ENCODE results near the gene USP28.
"Not testable (repeated sequence)": the region's sequence is repeated elsewhere in the genome, so short reads cannot be mapped to it uniquely, and the experiment has no call there.

Gene USP28

DNA sequence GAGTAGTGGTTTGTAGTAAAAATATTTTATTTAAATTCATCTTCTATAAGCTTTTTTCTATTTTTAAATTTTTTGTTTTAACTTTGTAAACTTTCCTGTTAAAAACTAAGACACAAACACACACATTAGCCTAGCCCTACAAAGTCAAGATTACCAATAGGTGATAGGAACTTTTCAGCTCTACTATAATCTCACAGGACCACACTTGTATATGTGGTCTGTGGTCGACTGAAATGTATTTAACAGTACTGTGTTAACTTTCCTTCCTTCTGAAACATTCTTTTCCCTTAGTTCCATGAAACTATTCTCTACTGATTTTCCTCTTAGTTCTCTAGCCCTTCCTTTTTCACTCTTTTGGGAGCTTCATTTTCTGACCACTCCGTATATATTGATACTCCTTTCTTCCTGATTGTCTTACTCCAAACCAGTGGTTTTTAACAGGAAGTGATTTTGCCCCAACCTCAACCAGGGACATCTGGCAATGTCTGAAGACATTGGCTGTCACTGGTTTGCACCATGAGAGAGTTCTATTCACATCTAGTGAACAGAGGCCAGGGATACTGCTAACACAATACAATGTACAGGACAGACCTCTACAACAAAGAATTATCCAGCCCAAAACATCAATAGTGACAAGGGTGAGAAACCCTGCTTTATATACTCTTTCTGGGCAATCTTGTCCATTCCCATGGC, 110.7 kb downstream of the USP28 start:
- Mint-ChIP-seq H3K36me3 (ENCODE audit: low read depth) (peaks cover 73% of the 10 kb centered on the region), H3K27ac (no peak overlapping the region), H3K9me3 (peaks cover 9% of the 10 kb centered on the region), H3K4me1 (no peaks in the 10 kb centered on the region), H3K27me3 (ENCODE audit: low read depth) (no peaks in the 10 kb centered on the region), H3K4me3 (no peak overlapping the region)
- TF ChIP-seq, protein P1, sequence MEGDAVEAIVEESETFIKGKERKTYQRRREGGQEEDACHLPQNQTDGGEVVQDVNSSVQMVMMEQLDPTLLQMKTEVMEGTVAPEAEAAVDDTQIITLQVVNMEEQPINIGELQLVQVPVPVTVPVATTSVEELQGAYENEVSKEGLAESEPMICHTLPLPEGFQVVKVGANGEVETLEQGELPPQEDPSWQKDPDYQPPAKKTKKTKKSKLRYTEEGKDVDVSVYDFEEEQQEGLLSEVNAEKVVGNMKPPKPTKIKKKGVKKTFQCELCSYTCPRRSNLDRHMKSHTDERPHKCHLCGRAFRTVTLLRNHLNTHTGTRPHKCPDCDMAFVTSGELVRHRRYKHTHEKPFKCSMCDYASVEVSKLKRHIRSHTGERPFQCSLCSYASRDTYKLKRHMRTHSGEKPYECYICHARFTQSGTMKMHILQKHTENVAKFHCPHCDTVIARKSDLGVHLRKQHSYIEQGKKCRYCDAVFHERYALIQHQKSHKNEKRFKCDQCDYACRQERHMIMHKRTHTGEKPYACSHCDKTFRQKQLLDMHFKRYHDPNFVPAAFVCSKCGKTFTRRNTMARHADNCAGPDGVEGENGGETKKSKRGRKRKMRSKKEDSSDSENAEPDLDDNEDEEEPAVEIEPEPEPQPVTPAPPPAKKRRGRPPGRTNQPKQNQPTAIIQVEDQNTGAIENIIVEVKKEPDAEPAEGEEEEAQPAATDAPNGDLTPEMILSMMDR (IDR thresholded peaks at IDR 0.05; ENCODE audit: unreplicated experiment in 3 of 3) = no peak

DNA sequence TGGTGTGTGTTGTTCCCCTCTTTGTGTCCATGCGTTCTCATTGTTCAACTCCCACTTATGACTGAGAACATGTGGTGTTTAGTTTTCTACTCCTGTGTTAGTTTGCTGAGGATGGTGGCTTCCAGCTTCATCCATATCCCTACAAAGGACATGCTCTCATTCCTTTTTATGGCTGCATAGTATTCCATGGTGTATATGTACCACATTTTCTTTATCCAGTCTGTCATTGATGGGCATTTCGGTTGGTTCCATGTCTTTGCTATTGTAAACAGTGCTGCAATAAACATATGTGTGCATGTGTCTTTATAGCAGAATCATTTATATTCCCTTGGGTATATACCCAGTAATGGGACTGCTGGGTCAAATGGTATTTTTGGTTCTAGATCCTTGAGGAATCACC, 112.3 kb downstream of the USP28 start:
- H3K36me3 Mint-ChIP-seq (ENCODE audit: low read depth) = peaks cover 80% of the 10 kb centered on the region
- not testable (repeated sequence) for H3K27ac Mint-ChIP-seq; H3K9me3 Mint-ChIP-seq; H3K27me3 Mint-ChIP-seq (ENCODE audit: low read depth); H3K4me1 Mint-ChIP-seq; H3K4me3 Mint-ChIP-seq

DNA sequence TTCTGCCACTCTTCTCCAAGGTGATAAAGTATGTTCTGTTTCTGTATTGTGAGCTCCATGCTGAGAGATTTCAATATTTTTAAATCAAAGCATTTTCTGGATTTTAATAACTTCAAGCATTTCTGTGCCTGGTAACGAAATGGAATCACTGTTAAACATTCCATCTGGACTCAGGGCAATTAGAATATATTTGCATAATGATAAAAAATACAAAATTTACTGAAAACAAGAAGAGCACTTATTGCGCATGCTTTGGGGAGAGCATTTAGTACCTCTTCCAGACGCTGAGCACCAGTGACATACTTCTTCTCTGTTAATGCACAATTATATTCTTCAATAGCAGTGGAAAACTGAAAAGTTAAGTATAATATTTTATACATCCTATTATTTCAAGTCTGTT, 115.1 kb downstream of the USP28 start:
- Mint-ChIP-seq H3K27me3 (ENCODE audit: low read depth) (no peaks in the 10 kb centered on the region), H3K27ac (no peak overlapping the region)

DNA sequence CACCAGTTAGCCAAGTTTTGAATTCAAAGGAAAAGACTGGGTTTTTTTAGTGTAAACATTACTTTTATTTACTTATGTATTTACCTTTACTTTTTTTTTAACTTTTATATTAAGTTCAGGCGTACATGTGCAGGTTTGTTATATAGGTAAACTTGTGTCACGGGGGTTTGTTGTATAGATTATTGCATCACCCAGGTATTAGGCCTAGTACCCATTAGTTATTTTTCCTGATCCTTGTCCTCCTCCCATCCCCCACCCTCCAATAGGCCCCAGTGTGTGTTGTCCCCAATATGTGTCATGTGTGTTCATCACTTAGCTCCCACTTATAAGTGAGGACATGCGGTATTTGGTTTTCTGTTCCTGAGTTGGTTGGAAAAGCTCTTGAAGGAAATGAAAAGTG, 122.4 kb downstream of the USP28 start:
- H3K9me3 Mint-ChIP-seq = peaks cover 8% of the 10 kb centered on the region

More for the DNA sequence above, 115.1 kb downstream of the USP28 start:
- Mint-ChIP-seq H3K4me3 (no peak overlapping the region), H3K9me3 (peaks cover 10% of the 10 kb centered on the region), H3K36me3 (ENCODE audit: low read depth) (peaks cover 86% of the 10 kb centered on the region), H3K4me1 (no peaks in the 10 kb centered on the region)
- TF ChIP-seq, protein P1 (IDR thresholded peaks at IDR 0.05; ENCODE audit: unreplicated experiment in 3 of 3) = no peak

More for the DNA sequence above, 122.4 kb downstream of the USP28 start:
- Mint-ChIP-seq H3K27me3 (ENCODE audit: low read depth) (no peaks in the 10 kb centered on the region), H3K27ac (no peak overlapping the region), H3K4me3 (no peak overlapping the region), H3K4me1 (no peaks in the 10 kb centered on the region), H3K36me3 (ENCODE audit: low read depth) (peaks cover 47% of the 10 kb centered on the region)
- TF ChIP-seq, protein P1 (IDR thresholded peaks at IDR 0.05; ENCODE audit: unreplicated experiment in 3 of 3) = no peak
